Ascending aorta (tissue), 2 donors: ENCODE measurements around the gene HSPB8. TPM values are rescaled to one million over a fixed set of nuclear protein-coding genes. Genes with fewer than 3 reads are reported as not detected.

Experiments used
- DNase-seq, 2 donors: peaks; one replicate each; pipeline ENCODE4 v3.0.0-alpha.2; 2019; ENCODE audit warnings: low spot score in 2 of 2
- H3K27ac ChIP-seq, 2 donors: fragments of 200-600 bp; sonication (generic); one replicate each; pipeline ENCODE4 v1.5.1; 2016 to 2017; ENCODE audit warnings: mild to moderate bottlenecking in 1 of 2
- H3K27me3 ChIP-seq: fragments of 200-600 bp; sonication (generic); one replicate; pipeline ENCODE4 v1.5.1; 2017
- H3K36me3 ChIP-seq, 2 donors: fragments of 200-600 bp; sonication (generic); one replicate each; pipeline ENCODE4 v1.5.1; 2016
- H3K4me1 ChIP-seq, 2 donors: fragments of 200-600 bp; sonication (generic); one replicate each; pipeline ENCODE4 v1.5.1; 2016 to 2017; ENCODE audit warnings: mild to moderate bottlenecking in 1 of 2
- H3K4me3 ChIP-seq, 2 donors: fragments of 200-600 bp; sonication (generic); one replicate each; pipeline ENCODE4 v1.5.1; 2016 to 2017; ENCODE audit warnings: mild to moderate bottlenecking in 1 of 2
- H3K9me3 ChIP-seq, 2 donors: fragments of 200-600 bp; sonication (generic); one replicate each; pipeline ENCODE4 v1.5.1; 2016
- CTCF ChIP-seq, 3 experiments: fragments of 200-600 bp in 2 of 3; fragments of 450-650 bp in 1 of 3; sonication (generic) in 2 of 3; IDR thresholded peaks; one replicate each; pipeline ENCODE4 v1.5.1; 2016 to 2019; ENCODE audit warnings: antibody characterized with exemption in 3 of 3, mild to moderate bottlenecking in 1 of 3, moderate library complexity in 1 of 3
- intact Hi-C: fragments of 100-400 bp; cut with DNase I; formaldehyde crosslinking; loops from one replicate; pipeline ENCODE4 v1.15.1; 2023
- total RNA-seq: library from RNA; depleted of rRNA; stranded (reverse); fragments of >200 nt; gene quantifications from one replicate; pipeline ENCODE4 v1.1.0, GENCODE V29; 2016

HSPB8 gene
- total RNA-seq, 1 donor from 2014 or later: 129 TPM

GRCh38 chr12:119183942-119184695 is 5.4 kb downstream of the HSPB8 start:
- Histone ChIP-seq H3K9me3 (no peaks in the 10 kb centered on the region), H3K36me3 (peaks cover 23 to 39% of the 10 kb centered on the region in 2 donors), H3K27ac (peak overlapping the region; percentile 46 to 96), H3K4me1 (peaks cover 0 to 36% of the 10 kb centered on the region in 2 donors), H3K27me3 (no peaks in the 10 kb centered on the region), H3K4me3 (peak overlapping the region; percentile 75 to 76)
- DNase-seq: no peak
- intact Hi-C loops: loop anchor here (5.0 kb wide), 2 partner anchors 143 to 228 kb away; no protein-coding TSS in a partner anchor
- no peak for TF ChIP-seq CTCF (IDR thresholded peaks at IDR 0.05)

GRCh38 chr12:119195256-119195655 is 16.5 kb downstream of the HSPB8 start:
- Histone ChIP-seq H3K36me3 (peaks cover 51 to 60% of the 10 kb centered on the region in 2 donors), H3K9me3 (peaks cover 0 to 15% of the 10 kb centered on the region in 2 donors), H3K27me3 (no peaks in the 10 kb centered on the region), H3K4me1 (no peaks in the 10 kb centered on the region), H3K27ac (no peak overlapping the region), H3K4me3 (no peak overlapping the region)
- no peak for TF ChIP-seq CTCF (IDR thresholded peaks at IDR 0.05)
- intact Hi-C loops: no loop called here
- no peak for DNase-seq

GRCh38 chr12:119198440-119198839 is 19.7 kb downstream of the HSPB8 start:
- DNase-seq: no peak
- Histone ChIP-seq H3K4me3 (no peak overlapping the region), H3K27ac (peak overlapping the region; percentile 17 to 22), H3K9me3 (peaks cover 0 to 15% of the 10 kb centered on the region in 2 donors), H3K36me3 (peaks cover 23 to 28% of the 10 kb centered on the region in 2 donors), H3K27me3 (no peaks in the 10 kb centered on the region), H3K4me1 (no peaks in the 10 kb centered on the region)
- TF ChIP-seq CTCF (IDR thresholded peaks at IDR 0.05): no peak
- intact Hi-C loops: no loop called here

DNA sequence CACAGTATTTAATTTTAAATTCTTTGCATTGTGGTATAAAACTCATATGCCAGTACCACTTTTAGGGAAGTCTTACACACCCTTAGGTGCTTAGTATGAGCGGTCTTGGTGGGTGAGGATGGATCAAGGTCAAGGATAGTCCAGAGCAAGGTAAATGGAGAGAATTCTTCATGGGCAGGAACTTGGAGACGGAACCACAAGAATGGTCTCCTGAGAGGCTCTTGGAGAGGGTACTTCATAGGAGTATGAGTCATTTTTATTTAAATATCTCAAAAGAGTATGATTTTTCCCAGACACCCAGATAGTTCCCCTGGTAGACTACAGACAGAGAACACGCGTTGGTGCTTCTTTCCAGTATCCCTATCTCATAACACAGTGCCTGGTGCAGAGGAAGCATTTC is 21.9 kb downstream of the HSPB8 start:
- H3K4me1 ChIP-seq: no peaks in the 10 kb centered on the region
- no peaks in the 10 kb centered on the region for H3K27me3 ChIP-seq
- H3K27ac ChIP-seq: no peak overlapping the region
- no peak for TF ChIP-seq CTCF (IDR thresholded peaks at IDR 0.05)
- H3K4me3 ChIP-seq: no peak overlapping the region
- no peak for DNase-seq
- H3K36me3 ChIP-seq: peaks cover 2 to 7% of the 10 kb centered on the region in 2 donors
- H3K9me3 ChIP-seq: peaks cover 0 to 8% of the 10 kb centered on the region in 2 donors
- intact Hi-C loops: no loop called here

GRCh38 chr12:119201789-119202543 is 23.2 kb downstream of the HSPB8 start:
- no peaks in the 10 kb centered on the region for H3K4me1 ChIP-seq
- H3K27ac ChIP-seq: no peak overlapping the region
- no peak overlapping the region for H3K4me3 ChIP-seq
- no peaks in the 10 kb centered on the region for H3K9me3 ChIP-seq
- intact Hi-C loops: no loop called here
- H3K36me3 ChIP-seq: no peaks in the 10 kb centered on the region
- no peak for TF ChIP-seq CTCF (IDR thresholded peaks at IDR 0.05)
- no peak for DNase-seq
- H3K27me3 ChIP-seq: no peaks in the 10 kb centered on the region
